Stimulated activated CD4-positive, alpha-beta T cell treated with anti-CD3 and anti-CD28 coated beads, Interleukin-15, amount 100 ng/mL, for 48 hours (primary cell): ENCODE results near the gene TOM1.
A peak's percentile ranks its signal among the peaks of the same experiment; 100 is the strongest.

Experiments used
- DNase-seq, 2 donors: peaks; one replicate each; pipeline ENCODE4 v3.0.0-alpha.2; 2020; ENCODE audit warnings: low read depth in 2 of 2

Gene TOM1

DNA sequence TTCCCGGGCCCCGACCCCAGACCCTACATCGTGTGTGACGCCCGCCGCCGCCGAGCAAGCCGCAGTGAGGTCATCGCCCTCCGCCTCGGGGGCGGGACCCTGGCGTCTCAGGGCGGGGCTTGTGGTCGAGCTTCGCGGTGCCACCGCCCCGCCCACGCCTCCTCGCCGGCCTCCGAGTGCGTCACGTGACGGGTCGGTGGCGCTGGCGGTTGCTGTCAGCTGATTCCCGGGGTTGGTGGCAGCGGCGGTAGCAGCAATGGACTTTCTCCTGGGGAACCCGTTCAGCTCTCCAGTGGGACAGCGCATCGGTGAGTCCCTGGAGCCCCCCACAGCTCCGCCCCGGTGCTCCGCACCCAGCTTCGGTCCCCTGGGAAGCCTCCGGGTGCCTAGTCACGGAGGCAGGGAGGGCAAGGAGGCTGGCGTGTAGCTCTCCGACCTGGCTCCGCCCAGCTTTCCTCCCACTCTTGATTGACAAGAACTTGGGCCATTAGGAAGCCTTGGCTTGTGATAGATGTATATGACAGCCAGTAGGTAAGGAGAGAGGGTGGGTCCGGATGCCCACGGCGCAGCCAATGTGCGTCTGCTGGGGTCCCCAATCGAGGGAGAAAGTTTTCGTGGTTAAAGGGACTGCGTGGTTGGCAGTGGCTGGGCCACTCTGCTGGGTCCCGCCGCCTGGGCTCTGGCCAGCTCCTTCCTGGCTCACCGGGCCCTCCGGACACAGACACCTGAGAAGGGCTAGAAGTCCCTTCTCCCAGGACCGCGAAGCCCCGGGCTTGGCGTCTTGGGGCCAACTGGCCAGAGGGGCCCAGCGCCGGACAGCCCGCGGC is at the start of gene TOM1:
Gene TOM1, plus strand, starts transcription at position 222 of the 827 bp plus-strand sequence. Its CDS starts 35 bp downstream, at position 257.
- peak; percentile 92 to 98 for DNase-seq

GRCh38 chr22:35250156-35250555 is 49.5 kb upstream of the TOM1 start:
- no peak for DNase-seq

- no peak for DNase-seq
Observed at GRCh38 chr22:35253946-35254345, 45.7 kb upstream of the TOM1 start.

GRCh38 chr22:35257002-35257320 is 42.7 kb upstream of the TOM1 start:
- no peak for DNase-seq

GRCh38 chr22:35257321-35258190 is 42.1 kb upstream of the TOM1 start, which contains the start of gene HMGXB4:
HMGXB4 (plus strand) TSS chr22:35257493; CDS start chr22:35262391, 4,898 bp downstream.
- peak; percentile 77 to 78 for DNase-seq

DNA sequence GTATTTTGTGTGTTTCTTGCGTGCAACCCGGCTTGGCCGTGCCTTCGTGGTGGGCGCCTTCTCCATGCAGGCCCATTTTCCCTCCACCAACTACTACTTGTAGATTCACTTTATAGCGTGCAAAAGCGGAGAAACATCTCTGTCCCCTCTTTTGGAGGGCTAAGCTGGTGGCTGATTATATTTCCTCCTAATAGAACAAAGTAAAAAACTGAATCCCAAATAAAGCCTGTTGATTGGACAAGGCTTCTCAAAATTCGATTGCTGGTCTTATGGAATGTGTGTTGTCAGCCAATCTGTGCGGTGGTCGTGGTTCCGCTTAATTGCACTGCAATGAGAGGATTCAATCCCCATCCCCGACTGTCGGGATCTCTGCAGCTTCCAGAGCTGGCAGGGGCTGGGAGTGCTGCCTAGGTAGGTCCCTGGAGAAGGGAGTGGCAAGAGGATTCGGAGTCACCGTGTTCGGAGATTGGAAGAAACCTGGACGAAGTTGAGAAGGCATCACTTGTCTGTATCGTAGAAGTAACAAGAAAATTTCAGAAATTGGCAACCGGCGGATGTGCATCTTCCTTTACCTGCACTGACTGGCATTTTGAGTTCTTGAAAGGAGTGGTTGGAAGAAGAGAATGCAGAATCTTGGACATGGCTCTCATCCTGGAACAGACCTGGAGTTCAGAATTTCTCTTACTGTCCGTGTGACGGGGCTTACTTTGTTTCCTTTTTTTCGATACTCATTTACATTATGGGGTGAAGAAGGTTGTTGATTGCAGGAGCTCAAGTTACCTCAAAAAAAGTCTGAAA is 41.3 kb upstream of the TOM1 start:
- no peak for DNase-seq

DNA sequence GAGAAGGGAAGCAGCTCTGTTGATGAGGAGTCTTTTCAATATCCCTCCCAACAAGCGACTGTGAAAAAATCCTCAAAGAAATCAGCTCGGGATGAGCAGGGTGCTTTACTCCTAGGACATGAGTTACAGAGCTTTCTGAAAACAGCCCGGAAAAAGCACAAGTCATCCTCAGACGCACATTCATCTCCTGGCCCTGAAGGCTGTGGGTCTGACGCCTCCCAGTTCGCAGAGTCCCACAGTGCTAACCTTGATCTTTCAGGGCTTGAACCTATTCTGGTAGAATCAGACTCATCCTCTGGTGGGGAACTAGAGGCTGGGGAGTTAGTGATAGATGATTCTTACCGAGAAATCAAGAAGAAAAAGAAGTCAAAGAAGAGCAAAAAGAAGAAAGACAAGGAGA is 34.7 kb upstream of the TOM1 start:
- DNase-seq = no peak

- DNase-seq = no peak
Observed at GRCh38 chr22:35266277-35266676, 33.4 kb upstream of the TOM1 start.

DNA sequence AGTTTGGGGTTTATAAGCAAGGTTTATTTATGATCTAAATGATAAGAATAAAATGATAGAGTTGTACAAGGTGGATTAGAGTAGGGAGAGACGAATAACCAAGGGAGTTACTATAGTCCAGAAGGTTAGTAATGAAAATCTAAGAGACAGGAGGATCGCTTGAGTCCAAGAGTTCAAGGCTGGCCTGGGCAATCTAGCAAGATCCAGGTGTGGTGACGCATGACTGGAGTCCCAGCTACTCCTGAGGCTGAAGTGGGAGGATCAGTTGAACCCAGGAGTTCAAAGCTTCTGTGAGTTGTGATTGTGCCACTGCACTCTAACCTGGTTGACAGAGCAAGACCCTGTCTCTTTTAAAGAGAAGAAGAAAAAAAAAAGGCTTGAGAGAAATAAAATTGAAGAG is 30.1 kb upstream of the TOM1 start:
- DNase-seq = no peak

GRCh38 chr22:35274154-35274871 is 25.4 kb upstream of the TOM1 start:
- no peak for DNase-seq

DNA sequence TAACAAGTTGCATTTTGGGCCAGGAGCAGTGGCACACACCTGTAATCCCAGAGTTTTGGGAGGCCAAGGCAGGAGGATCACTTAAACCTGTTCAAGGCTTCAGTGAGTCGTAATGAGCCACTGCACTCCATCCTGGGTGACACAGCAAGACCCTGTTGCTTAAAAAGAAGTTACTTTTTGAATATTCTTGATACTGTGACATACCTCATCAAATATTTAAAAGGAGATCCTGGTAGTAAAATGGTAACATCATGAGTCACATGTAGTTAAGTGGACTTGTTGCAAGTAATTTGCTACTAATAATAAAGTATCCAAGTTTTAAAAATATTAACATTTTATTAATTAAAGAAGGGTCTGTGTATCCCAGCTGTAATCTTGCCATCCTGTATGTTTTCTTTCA is 24.1 kb upstream of the TOM1 start:
- no peak for DNase-seq

GRCh38 chr22:35276019-35276418 is 23.7 kb upstream of the TOM1 start:
- DNase-seq = no peak

GRCh38 chr22:35288116-35288515 is 11.6 kb upstream of the TOM1 start:
- no peak for DNase-seq

- no peak for DNase-seq
Observed at GRCh38 chr22:35292786-35293185, 6.9 kb upstream of the TOM1 start.

DNA sequence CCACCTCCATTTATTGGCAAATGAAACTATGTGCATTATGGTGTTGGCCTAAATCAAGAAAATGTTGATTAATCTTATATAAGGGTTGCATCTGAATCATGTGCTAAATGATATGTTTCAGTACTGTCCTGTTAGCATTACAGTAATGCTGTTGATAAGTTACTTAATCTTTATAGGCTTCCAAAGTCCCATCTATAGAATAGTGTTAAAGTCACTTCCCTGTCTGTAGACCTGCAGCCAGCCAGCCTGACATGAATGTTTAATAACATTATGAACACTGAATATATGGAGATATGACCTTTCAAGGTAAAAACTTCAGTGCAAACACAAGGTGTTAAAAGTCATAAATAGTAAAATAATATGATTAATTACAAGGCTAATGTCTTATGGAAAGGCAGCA is 3.6 kb upstream of the TOM1 start:
- no peak for DNase-seq

GRCh38 chr22:35299217-35299672 is 449 bp upstream of the TOM1 start:
- no peak for DNase-seq

GRCh38 chr22:35301372-35301874 is 1.7 kb downstream of the TOM1 start:
- no peak for DNase-seq

DNA sequence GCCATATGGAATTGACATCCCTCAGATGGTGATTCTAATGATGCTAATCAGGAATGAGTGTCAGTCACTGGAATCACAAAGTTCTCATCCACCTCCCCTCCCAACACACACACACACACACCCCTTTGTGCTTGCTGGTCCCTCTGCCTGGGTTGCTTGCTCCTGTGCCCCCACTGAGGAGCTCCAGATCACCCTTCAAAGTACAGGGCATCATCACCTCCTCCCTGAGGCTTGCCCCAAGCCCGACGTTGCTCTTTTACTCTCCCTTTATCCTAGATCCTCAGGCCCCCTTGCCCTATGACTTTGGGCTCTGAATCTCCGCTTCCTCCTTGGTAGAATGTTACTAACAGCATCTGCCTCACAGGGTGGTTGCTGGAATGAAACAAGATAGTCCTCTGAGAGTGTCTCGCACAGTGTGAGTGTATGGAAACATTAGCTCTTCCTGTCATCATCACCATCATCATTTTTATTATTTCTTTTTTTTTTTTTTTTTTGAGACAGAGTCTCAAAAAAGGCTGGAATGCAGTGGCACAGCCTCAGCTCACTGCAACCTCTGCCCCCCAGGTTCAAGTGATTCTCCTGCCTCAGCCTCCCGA is 3.4 kb downstream of the TOM1 start:
- DNase-seq = no peak

GRCh38 chr22:35305525-35306070 is 5.9 kb downstream of the TOM1 start:
- no peak for DNase-seq

GRCh38 chr22:35306350-35306967 is 6.8 kb downstream of the TOM1 start:
- DNase-seq = no peak
